ENCODE results near the gene RFPL4AL1.

Gene RFPL4AL1

GRCh38 chr19:55809381-55810058, 40.6 kb downstream of the RFPL4AL1 start:
- Histone ChIP-seq H3K9me2 (ENCODE audit: low read depth, low read length) (no peaks in the 10 kb centered on the region), H3F3A (ENCODE audit: insufficient read depth, low read length) (no peaks in the 10 kb centered on the region), H3K4me2 (ENCODE audit: low read length) (peak overlapping the region; percentile 63), H3K27me3 (ENCODE audit: insufficient read depth, low read length) (no peaks in the 10 kb centered on the region), H3K4me1 (ENCODE audit: insufficient read depth, low read length, severe bottlenecking) (peaks cover 16% of the 10 kb centered on the region), H3K4me3 (ENCODE audit: low read depth, low read length, poor library complexity, severe bottlenecking) (peak overlapping the region; percentile 65), H2AFZ (ENCODE audit: low read length) (peak overlapping the region; percentile 73), H3K9me3 (ENCODE audit: low read length) (0 out of 2 replicates have a peak, but pooled peaks cover 3% of the 10 kb centered on the region), H3K27ac (ENCODE audit: low read depth, low read length, poor library complexity, severe bottlenecking) (peak overlapping the region; percentile 42), H3K9ac (ENCODE audit: low read length) (peak overlapping the region; percentile 52; the same call in 1 of the 2 replicates), H4K20me1 (ENCODE audit: insufficient read depth, low read length) (no peaks in the 10 kb centered on the region), H3K79me2 (ENCODE audit: insufficient read depth, low read length) (no peaks in the 10 kb centered on the region), H3K36me3 (ENCODE audit: insufficient read depth, low read length) (no peaks in the 10 kb centered on the region)
- peak; percentile 73 for TF ChIP-seq CTCF (IDR thresholded peaks at IDR 0.05; ENCODE audit: low read length)
- TF ChIP-seq EZH2 (IDR thresholded peaks at IDR 0.05; ENCODE audit: borderline replicate concordance, low read length), result no peak

- Histone ChIP-seq H3F3A (ENCODE audit: insufficient read depth, low read length) (no peaks in the 10 kb centered on the region), H3K27me3 (ENCODE audit: insufficient read depth, low read length) (no peaks in the 10 kb centered on the region), H3K9ac (ENCODE audit: low read length) (no peak overlapping the region), H3K4me1 (ENCODE audit: insufficient read depth, low read length, severe bottlenecking) (peaks cover 13% of the 10 kb centered on the region), H4K20me1 (ENCODE audit: insufficient read depth, low read length) (no peaks in the 10 kb centered on the region), H3K9me2 (ENCODE audit: low read depth, low read length) (no peaks in the 10 kb centered on the region), H2AFZ (ENCODE audit: low read length) (no peak overlapping the region), H3K9me3 (ENCODE audit: low read length) (no peaks in the 10 kb centered on the region), H3K79me2 (ENCODE audit: insufficient read depth, low read length) (no peaks in the 10 kb centered on the region), H3K4me2 (ENCODE audit: low read length) (no peak overlapping the region), H3K36me3 (ENCODE audit: insufficient read depth, low read length) (no peaks in the 10 kb centered on the region), H3K27ac (ENCODE audit: low read depth, low read length, poor library complexity, severe bottlenecking) (no peak overlapping the region), H3K4me3 (ENCODE audit: low read depth, low read length, poor library complexity, severe bottlenecking) (no peak overlapping the region)
- no peak for TF ChIP-seq CTCF (IDR thresholded peaks at IDR 0.05; ENCODE audit: low read length)
- no peak for TF ChIP-seq EZH2 (IDR thresholded peaks at IDR 0.05; ENCODE audit: borderline replicate concordance, low read length)
These were observed 42.4 kb downstream of the RFPL4AL1 start for GRCh38 chr19:55811340-55811739.

DNA sequence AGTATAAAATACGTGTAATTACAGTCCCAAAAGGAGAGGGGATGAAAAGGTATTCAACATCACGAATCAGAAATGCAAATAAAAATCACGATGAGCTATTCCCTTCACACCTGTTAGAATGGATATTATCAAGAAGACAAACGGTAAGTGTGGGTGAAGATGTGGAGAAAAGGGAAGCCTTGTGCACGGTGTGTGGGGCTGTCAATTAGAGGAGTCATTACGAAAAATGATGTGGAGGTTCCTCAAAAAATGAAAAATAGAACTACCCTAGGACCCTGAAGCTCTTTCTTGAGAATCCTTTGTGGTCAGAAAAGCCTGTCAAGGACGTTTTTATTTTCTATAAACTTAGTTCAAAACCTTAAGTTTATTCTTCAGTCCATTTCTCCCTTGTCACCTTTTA, 43.5 kb downstream of the RFPL4AL1 start:
- no peaks in the 10 kb centered on the region for H3K9me2 ChIP-seq (ENCODE audit: low read depth, low read length)
- H4K20me1 ChIP-seq (ENCODE audit: insufficient read depth, low read length), result no peaks in the 10 kb centered on the region
- H3K36me3 ChIP-seq (ENCODE audit: insufficient read depth, low read length), result no peaks in the 10 kb centered on the region
- H3K27me3 ChIP-seq (ENCODE audit: insufficient read depth, low read length), result no peaks in the 10 kb centered on the region
- no peaks in the 10 kb centered on the region for H3F3A ChIP-seq (ENCODE audit: insufficient read depth, low read length)
- peaks cover 2% of the 10 kb centered on the region for H3K4me1 ChIP-seq (ENCODE audit: insufficient read depth, low read length, severe bottlenecking)
- TF ChIP-seq EZH2 (IDR thresholded peaks at IDR 0.05; ENCODE audit: borderline replicate concordance, low read length) (no peak), CTCF (IDR thresholded peaks at IDR 0.05; ENCODE audit: low read length) (no peak)
- H3K4me2 ChIP-seq (ENCODE audit: low read length), result no peak overlapping the region
- no peak overlapping the region for H2AFZ ChIP-seq (ENCODE audit: low read length)
- H3K4me3 ChIP-seq (ENCODE audit: low read depth, low read length, poor library complexity, severe bottlenecking), result no peak overlapping the region
- H3K79me2 ChIP-seq (ENCODE audit: insufficient read depth, low read length), result no peaks in the 10 kb centered on the region
- H3K9ac ChIP-seq (ENCODE audit: low read length), result no peak overlapping the region
- no peak overlapping the region for H3K27ac ChIP-seq (ENCODE audit: low read depth, low read length, poor library complexity, severe bottlenecking)
- no peaks in the 10 kb centered on the region for H3K9me3 ChIP-seq (ENCODE audit: low read length)

Measured in OCI-LY1 (cell line).